ENCODE measurements around the gene LYRM7.
"Not testable (repeated sequence)": the region's sequence is repeated elsewhere in the genome, so short reads cannot be mapped to it uniquely, and the experiment has no call there.

Gene LYRM7

DNA sequence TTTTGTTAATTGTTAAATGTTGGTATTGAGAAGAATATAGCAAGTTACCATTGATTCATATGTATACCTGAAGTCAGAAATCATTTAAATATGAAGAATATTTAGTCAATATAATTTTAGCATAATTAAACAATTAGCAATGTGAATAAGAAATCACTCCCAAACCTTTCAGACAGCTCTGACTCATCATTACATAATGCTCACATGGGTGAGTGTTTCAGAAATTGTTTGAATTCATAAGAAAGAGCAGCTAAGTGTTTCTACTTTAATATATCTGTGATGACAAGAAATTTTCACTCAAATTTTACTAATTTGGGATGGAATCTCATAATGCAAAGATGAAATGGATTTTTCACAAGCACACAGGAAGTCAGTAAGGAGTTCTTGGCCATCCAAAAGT lies 51.1 kb downstream of the LYRM7 start:
- no peak for DNase-seq

DNA sequence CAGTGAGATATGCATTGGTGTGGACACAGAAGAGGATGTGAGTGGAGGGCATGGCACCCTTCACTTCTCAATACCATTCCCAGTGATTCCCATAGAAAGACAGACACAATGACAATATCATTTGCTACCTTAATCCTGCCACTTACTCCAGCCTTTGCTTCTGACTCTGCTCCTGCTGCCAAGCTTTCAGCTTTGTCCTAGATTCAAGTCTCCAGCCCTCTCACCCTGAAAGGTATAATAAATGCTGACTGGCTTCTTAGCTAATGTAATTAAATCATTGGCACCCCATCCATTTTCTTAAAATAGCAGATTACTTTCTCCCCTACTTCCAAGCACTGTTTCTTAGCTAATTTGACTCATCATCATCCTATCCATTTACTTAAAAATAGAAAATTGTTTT lies 52.0 kb downstream of the LYRM7 start:
- no peak for DNase-seq

DNA sequence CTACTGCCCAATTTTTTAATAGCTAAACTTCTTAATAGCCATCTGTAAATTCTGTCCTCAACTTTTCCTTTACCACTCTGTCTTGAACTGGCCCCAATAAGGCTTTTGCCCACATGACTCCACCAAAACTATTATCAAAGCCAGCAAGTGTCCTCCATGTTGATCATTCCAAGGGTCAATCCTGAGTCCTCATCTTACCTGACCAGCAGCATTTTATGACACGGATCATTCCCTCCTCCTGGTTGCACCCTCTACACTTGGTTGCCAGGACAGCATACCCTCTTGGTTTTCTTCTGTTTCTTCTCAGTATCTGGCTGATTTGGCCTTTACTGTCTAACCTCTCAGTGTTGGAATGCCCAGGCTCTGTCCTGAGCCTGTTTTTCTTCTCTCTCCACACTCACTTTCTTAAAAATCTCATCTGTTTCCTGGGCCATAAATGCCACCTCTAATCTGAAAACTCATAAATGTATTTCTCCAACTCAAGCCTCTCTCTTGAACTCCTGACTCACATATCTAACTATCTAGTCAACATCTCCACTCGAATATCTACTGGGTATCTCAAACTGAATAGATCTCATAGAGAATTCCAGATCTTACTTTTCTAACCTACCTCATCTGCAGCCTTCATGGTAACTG lies 53.1 kb downstream of the LYRM7 start:
- DNase-seq = no peak

DNA sequence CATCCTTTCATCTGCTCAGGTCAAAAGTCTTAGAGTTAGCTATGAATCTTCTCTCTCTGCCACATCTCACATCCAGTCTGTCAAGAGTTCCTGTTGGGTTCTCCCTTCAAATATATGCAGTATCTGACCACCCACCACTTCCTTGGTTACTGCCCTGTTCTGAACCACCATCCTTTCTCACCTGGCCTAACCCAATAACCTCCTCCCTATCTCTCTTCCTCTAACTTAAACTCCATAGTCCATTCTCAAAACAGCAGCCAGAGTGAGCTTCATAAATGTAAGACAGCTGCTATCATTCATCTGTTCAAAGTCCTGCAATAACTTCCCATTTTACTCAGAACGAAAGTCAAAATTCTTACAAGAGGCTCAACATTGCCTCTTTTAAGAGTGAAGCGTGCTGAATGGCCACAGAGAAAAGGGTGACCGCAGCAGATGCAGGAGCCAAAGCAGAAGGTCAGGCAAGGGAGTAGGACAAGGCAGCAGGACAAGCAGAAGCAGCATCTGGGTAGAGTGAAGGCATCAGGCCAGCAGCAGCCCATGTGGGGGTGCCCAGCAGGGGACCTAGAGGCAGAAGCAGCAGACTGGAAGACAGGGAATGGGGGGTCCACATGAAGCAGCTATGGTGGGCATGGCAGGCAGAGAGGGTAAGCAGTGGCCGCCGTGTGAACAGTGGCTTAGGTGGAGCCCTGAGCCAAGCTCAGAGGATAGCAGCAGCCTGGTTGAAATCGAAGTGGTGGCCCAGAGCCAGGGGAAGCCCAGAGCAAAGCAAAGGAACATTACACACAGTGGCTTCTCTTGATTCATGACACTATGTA lies 53.9 kb downstream of the LYRM7 start:
- DNase-seq = no peak

DNA sequence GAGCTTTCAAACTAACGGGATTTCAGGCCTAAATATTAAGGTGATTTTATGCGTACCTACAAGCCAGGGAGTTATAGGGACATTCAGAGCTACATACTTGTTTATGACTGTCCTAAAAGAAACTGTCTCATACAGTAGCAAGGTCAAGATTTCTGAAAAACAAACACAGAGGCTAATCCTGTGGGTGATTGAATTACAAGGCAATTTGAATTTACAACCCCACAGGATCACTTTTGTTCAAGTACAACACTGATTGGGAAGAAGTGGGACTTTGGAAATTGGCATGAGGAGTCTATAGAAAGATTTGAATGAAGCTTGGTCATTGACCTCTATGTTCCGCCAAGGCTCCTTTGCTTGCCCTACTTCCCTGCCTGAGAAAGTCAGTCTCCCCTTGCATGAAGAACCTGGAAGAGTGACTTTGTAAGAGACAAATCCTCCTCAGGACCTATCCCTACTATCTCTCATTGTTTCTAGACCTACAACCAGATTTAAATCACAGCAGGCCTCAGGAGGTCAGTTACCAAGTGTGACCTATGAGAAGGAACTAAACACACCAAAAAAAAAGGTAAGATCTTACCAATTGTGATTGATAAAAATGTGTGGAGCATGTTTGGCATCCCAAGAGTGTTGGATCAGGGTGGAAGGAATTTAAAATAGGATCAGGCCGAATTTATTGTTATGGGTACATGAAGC lies 54.7 kb downstream of the LYRM7 start:
- no peak for DNase-seq

DNA sequence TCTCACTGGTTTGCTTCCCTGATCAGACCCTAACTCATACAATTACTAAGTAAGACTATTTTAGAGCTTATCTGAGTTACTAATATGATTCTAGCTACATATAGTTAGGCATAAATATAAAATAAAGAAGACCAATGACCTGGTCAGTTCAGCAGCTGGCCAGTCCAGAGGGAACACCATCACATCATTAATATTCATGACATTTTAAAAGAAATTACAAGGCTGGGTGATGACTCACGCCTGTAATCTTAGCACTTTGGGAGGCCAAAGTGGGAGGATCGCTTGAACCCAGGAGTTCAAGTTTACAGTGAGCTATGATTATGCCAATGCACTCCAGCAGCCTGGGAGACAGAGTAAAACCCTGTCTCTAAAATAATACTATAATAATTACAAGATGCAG lies 56.2 kb downstream of the LYRM7 start:
- no peak for DNase-seq

DNA sequence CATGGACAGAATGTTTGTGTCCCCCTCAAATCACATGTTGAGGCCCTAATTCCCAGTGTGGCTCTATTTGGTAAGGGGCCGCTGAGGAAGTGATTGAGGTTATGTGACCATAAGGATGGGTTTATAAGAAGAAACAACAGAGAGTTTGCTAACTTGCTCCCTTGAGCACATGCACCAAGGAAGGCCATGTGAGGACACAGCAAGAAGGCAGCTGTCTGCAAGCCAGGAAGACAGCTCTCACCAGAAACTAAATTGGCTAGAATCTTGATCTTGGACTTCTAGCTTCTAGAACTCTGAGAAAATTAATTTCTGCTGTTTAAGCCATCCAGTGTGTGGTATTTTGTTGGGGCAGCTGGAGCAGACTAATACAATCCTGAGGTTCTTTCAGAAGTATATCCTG lies 57.9 kb downstream of the LYRM7 start:
- no peak for DNase-seq

DNA sequence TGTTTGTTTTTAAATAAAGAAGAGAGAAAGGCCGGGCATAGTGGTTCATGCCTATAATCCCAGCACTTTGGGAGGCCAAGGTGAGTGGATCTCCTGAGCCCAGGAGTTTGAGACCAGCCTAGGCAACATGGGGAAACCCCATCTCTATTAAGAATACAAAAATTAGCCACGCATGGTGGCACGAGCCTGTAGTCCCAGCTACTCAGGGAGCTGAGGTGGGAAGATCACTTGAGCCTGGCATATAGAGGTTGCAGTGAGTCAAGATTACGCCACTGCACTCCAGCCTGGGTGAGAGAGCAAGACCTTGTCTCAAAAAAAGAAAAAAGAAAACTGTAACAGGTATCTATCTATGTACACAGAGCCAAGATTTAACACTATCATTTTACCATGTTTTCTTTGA lies 58.9 kb downstream of the LYRM7 start:
- no peak for DNase-seq

DNA sequence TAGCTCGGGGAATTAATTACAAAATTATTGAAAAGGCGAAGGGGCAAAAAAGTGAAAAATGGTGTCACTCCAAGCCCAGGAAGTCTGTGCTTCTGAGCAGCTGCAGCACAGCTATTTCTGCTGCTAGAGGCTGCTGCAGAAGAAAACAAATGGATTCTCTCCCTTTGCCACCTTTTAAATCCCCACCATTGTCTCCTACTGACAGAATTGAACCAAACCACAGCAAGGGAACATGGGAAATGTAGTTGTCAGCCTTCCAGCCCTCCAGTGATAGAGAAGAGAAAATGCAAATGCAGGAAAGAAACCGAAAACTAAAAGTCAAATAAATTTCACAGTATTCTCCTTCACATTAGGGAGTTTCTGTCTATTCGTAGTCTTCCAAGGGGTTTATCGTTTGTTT lies 59.7 kb downstream of the LYRM7 start:
- DNase-seq = no peak

DNA sequence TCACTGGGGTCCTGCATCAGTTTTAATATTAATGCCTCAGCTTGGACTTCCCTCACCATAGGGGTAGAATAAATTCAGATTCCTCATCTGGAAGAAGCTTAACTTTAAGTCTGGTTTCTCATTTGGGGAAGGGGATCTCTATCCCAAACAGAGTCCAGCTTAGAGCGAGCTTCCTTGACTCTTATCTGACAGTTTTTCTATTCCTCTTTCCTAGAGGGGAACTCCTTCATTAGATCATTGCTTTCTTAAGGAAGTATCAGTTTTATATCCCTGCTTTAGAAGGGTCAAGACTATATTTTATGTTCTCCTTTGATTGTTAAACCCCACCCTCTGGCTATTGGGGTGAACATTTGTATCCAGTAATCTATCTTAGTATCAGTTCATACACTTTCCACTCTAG lies 68.9 kb downstream of the LYRM7 start:
- DNase-seq = no peak

DNA sequence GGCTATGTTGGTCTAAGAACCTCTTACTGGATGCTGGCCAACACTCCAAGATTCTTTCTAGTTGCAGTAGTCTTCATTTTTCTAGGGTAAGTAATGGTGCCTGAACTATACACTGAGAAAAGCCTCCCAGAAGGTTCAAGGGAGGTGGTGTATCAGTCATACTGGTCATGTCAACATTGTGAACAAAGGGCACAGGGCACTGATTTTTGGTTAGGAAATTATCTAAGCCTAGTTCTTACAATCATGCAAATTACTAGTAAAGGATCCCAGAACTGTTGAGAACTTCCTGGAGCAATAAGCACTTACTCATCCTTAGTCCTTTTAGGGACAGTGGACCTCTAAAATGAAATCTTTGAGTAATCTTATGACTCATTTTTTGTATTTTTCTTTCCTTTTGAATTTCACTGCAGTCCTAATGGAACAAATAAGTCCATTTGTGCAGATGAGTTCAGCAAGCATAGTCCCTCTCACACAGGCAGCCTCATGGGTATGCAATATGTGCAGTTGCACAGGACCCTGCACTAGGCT lies 72.0 kb downstream of the LYRM7 start:
- DNase-seq = no peak

DNA sequence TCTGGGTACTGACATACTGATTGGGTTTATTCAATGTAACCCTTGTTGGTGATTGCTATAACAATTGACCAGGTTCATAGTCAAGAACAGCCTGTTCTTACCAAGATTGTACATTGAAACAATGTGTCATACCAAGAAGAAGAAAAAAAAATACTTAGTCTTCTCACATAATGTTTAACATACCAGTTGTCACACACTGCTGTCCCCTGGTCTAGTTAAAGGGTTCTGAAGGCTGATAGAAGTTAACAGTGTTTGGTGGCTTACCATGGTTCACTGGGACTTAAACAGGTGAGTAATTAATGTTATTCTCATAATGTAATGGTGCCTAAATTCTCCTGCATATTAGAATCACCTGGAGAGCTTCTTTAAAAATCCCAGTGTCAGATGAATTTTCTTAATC lies 74.6 kb downstream of the LYRM7 start:
- DNase-seq = no peak

DNA sequence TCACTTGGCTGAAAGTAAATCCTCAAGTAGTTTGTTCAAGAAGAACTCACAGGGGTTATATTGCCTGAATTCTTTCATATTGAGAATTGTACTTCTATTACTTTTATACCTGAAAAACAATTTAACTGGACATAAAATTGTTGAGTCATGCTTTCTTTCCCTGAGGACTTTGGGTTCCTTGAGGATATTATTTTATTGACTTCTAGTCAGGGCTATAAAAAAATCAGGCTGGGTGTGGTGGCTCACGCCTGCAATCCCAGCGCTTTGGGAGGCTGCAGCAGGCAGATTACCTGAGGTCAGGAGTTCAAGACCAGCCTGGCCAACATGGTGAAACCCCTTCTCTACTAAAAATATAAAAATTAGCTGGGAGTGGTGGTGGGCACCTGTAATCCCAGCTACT lies 75.2 kb downstream of the LYRM7 start:
- DNase-seq = no peak

DNA sequence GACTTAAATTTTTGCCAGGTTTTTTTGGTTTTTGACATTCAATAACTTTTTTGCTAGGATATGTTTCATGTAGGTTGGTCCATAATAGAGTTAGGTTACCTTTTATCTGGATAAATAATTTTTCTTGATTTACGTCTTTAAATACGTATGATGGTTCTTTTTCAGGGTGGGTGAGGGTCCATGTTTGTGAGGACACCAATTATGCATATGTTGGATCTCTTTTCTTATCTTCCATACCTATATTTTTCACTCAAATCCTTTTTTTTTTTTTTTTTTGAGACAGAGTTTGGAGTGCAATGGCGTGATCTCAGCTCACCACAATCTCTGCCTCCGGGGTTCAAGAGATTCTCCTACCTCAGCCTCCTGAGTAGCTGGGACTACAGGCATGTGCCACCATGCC lies 75.8 kb downstream of the LYRM7 start:
- DNase-seq = no peak

DNA sequence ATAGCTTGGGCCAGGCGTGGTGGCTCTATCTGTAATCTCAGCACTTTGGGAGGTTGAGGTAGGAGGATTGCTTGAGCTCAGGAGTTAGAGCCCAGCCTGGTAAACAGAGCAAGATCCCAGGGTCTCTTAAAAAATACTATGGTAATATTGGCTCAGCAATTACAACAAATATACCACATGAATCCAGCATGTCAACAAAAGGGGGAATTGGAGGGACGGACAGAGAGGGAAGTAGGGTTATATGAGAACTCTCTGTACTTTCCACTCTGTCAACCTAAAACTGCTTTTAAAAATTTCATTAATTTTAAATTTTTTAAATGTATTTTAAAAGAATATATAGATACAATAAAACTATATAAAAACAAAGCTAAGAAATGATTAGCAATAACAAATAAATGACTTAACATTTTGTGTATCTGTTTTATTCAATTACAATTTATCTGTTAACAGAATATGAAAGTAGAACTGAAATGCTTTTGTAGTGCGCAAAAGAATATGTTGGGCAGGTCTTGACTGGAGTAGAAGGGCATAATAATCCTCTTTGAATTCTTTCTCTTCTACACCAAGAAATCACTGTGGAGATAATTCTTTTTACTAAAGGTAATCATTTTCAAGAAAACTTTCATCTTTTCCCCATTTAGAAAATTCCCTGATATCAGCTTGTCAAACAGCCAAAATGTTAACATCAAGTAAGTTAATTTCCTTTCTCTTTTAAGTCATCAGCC lies 80.2 kb downstream of the LYRM7 start:
- DNase-seq = no peak

DNA sequence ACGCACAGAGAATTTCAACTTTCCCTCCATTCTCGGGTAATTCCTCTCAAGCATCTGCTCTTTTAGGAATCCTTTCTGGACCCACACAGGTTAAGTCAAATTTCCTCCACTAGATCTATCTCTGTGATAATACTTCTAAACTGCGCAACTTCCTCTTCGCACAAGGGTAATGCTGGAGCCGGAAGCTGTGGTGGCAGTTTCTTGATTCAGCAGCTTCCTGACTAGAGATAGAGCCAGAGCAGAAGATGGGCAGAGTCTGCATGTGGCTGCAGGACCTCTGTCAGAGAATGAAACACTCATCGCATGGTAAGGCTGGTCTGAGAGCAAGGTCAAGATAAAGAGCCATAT lies 82.1 kb downstream of the LYRM7 start:
- DNase-seq = peak; percentile 20

DNA sequence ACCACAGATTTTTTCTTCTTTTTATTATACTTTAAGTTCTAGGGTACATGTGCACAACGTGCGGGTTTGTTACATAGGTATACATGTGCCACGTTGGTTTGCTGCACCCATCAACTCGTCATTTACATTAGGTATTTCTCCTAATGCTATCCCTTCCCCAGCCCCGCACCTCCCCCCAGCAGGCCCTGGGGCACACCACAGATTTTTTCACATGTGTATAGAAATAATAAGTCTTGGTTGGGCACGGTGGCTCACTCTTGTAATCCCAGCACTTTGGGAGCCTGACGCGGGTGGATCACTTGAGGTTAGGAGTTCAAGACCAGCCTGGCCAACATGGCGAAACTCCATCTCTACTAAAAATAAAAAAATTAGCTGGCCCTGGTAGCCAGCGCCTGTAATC lies 83.3 kb downstream of the LYRM7 start:
- DNase-seq = not testable (repeated sequence)

DNA sequence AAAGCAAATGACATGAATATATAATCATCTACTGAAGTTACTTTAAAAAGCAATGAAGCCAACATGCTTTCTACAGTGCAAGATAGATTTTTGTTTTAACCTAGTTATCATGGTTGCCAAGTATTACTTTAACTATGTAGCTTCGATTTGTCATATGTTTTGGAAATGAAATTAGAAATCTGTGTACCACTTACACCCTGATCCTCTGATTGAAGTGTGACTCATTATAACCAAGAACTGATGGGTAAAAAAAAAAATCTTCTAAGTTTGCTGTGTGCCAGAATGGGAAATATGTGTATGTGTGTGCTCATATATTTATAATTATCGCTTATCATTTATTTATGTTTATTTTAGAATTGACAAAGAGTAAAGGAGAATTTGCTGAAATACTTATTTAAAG lies 84.0 kb downstream of the LYRM7 start:
- DNase-seq = no peak
